ENCODE measurements around the gene PRADC1.

- TF ChIP-seq CTCF (IDR thresholded peaks at IDR 0.05) (no peak), POLR2A (IDR thresholded peaks at IDR 0.05) (no peak)
Measured at GRCh38 chr2:73223821-73224220, 9.2 kb downstream of the PRADC1 start.

Data from thyroid gland (tissue), 4 donors.